Adrenal gland (tissue), 12 donors: ENCODE data around the gene TADA3. TPM values are rescaled to one million over a fixed set of nuclear protein-coding genes. Genes with fewer than 3 reads are reported as not detected.

Experiments
- DNase-seq, 7 donors: peaks; one replicate each; pipeline ENCODE4 v3.0.0-alpha.2; 2019 to 2020
- H3K27ac ChIP-seq, 5 donors: fragments of 200-600 bp; sonication (generic) in 4 of 5; 1 replicate in 3 of 5; 2 replicates in 2 of 5; pipeline versions ENCODE4 v1.5.1 to v1.8.0; 2016 to 2020; ENCODE audit warnings: mild to moderate bottlenecking in 1 of 5
- H3K27me3 ChIP-seq: fragments of 200-600 bp; 2 replicates; pipeline ENCODE4 v1.8.0; 2021
- H3K36me3 ChIP-seq, 2 donors: fragments of 200-600 bp; replicated peaks in 1 of 2; 1 replicate in 1 of 2; 2 replicates in 1 of 2; pipeline versions ENCODE4 v1.5.1 to v1.8.0; 2018 to 2022
- H3K4me1 ChIP-seq, 2 donors: fragments of 200-600 bp; replicated peaks in 1 of 2; 1 replicate in 1 of 2; 2 replicates in 1 of 2; pipeline versions ENCODE4 v1.5.1 to v1.8.0; 2018 to 2021
- H3K4me3 ChIP-seq, 4 donors: fragments of 200-600 bp; sonication (generic) in 3 of 4; one replicate each; pipeline ENCODE4 v1.5.1; 2016 to 2018
- H3K9me3 ChIP-seq, 3 donors: fragments of 200-600 bp; sonication (generic) in 1 of 3; replicated peaks in 1 of 3; 1 replicate in 2 of 3; 2 replicates in 1 of 3; pipeline versions ENCODE4 v1.5.1 to v1.8.0; 2016 to 2021
- POLR2A ChIP-seq, 2 donors: fragments of 450-650 bp; IDR thresholded peaks; one replicate each; pipeline ENCODE4 v1.6.1; 2017; ENCODE audit warnings: antibody characterized with exemption in 2 of 2, mild to moderate bottlenecking in 2 of 2, moderate library complexity in 1 of 2
- WGBS, 4 donors: extraction: QIAGEN DNeasy Blood & Tissue Kit in 2 of 4; methylation state at CpG; one replicate each; pipeline versions ENCODE4 v1.1.5 to v1.1.7; 2013 to 2017; 5-methylcytosine and 5-hydroxymethylcytosine counted together
- intact Hi-C, 2 donors: fragments of 100-400 bp; cut with DNase I; formaldehyde crosslinking; loops; one replicate each; pipeline versions ENCODE4 v1.14.1 to v1.15.0; 2022 to 2023
- polyA plus RNA-seq, 3 donors: library from polyadenylated mRNA; stranded (reverse); fragments of 200-250 nt in 2 of 3; fragments of 350-450 nt in 1 of 3; fragmentation: Illumina TruSeq in 1 of 3; extraction: RNeasy Lipid Tissue Mini Kit (QIAGEN cat#74804) in 1 of 3; gene quantifications; one replicate each; pipeline ENCODE4 v1.2.3, GENCODE V29; 2013 to 2014
- total RNA-seq, 9 donors: library from RNA; depleted of rRNA in 4 of 9; stranded (reverse); fragments of >200 nt in 4 of 9; fragments of 120-200 nt in 1 of 9; fragmentation: NEBNext Ultra II Directional in 1 of 9; extraction: Animal tissue kit (Norgen Biotek cat#: 25700) in 1 of 9; gene quantifications; one replicate each; pipeline versions ENCODE4 v1.1.0 to v1.2.4, GENCODE V29; 2013 to 2023
- TF ChIP-seq, protein P1 (sequence below), 6 experiments: fragments of 450-650 bp in 4 of 6; fragments of 200-600 bp in 2 of 6; sonication (generic) in 1 of 6; IDR thresholded peaks; 1 replicate in 5 of 6; 2 replicates in 1 of 6; pipeline versions ENCODE4 v1.5.1 to v1.8.0; 2016 to 2021; ENCODE audit warnings: antibody characterized with exemption in 6 of 6, mild to moderate bottlenecking in 2 of 6, moderate library complexity in 1 of 6
- donor health status: healthy with polysubstance abuse.
- donor health status: Bipolar disorder and iron deficiency.
- donor health status: DM: yes; HTN: yes; CAD: no.
- donor health status: DM: no; HTN: no; CAD: no.
- donor health status: DM: no; HTN: no; CAD: no.
- donor health status: DM: yes; HTN: yes; CAD: no.

TADA3 gene
- total and polyA plus RNA-seq, 12 donors: 49.7 to 148 (median 115) TPM

DNA sequence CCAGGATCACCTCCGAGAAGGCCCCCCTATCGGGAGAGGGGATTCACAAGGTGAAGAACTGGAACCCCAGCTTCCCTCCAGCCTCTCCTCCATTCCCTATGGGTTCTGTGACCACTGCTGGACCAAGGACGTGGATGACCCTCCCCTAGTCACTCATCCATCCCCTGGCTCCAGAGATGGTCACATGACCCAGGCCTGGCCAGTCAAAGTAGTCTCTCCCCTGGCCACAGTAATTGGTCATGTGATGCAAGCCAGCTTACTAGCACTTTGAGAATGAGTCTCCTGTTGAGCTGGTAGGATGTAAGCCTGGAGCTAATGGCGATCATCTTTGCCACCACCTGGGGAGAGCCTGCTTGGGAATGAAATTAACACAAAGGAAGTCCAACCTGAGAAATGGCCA, 26.4 kb downstream of the TADA3 start:
- Histone ChIP-seq H3K27ac (peak overlapping the region in 1 of 5 donors; percentile 11), H3K9me3 (no peaks in the 10 kb centered on the region), H3K4me3 (no peak overlapping the region), H3K27me3 (no peaks in the 10 kb centered on the region), H3K4me1 (peaks cover 30 to 42% of the 10 kb centered on the region in 2 donors), H3K36me3 (peaks cover 0 to 43% of the 10 kb centered on the region in 2 donors)
- 82 to 88% (median 86%) methylated on average over 4 of the region's 4 CpGs for WGBS, 4 donors
- intact Hi-C loops: no loop called here
- TF ChIP-seq, protein P1, sequence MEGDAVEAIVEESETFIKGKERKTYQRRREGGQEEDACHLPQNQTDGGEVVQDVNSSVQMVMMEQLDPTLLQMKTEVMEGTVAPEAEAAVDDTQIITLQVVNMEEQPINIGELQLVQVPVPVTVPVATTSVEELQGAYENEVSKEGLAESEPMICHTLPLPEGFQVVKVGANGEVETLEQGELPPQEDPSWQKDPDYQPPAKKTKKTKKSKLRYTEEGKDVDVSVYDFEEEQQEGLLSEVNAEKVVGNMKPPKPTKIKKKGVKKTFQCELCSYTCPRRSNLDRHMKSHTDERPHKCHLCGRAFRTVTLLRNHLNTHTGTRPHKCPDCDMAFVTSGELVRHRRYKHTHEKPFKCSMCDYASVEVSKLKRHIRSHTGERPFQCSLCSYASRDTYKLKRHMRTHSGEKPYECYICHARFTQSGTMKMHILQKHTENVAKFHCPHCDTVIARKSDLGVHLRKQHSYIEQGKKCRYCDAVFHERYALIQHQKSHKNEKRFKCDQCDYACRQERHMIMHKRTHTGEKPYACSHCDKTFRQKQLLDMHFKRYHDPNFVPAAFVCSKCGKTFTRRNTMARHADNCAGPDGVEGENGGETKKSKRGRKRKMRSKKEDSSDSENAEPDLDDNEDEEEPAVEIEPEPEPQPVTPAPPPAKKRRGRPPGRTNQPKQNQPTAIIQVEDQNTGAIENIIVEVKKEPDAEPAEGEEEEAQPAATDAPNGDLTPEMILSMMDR (IDR thresholded peaks at IDR 0.05): no peak
- TF ChIP-seq POLR2A (IDR thresholded peaks at IDR 0.05): no peak
- DNase-seq: no peak

DNA sequence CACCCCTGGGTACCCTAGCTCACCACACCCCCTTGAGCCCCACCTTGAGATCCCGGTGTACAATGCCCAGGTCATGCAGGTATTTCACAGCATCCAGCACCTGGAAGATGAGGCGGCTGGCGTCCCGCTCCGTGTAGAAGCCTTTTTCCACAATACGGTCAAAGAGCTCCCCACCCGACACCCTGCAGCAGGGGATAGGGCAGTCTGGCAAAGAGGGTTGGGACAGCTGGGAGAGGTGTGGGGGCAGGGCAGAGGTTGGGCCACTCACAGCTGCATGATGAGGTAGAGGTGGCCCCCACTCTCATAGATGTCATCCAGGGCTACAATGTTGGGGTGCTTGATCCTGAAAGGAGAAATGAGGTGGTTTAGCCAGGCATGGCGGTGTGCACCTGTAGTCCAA, 29.4 kb downstream of the TADA3 start:
- intact Hi-C loops: no loop called here
- TF ChIP-seq, protein P1 (IDR thresholded peaks at IDR 0.05): no peak
- no peak for TF ChIP-seq POLR2A (IDR thresholded peaks at IDR 0.05)
- H3K4me3 ChIP-seq: no peak overlapping the region
- no peak for DNase-seq
- peaks cover 0 to 67% of the 10 kb centered on the region in 2 donors for H3K36me3 ChIP-seq
- no peaks in the 10 kb centered on the region for H3K9me3 ChIP-seq
- H3K27ac ChIP-seq: no peak overlapping the region
- H3K4me1 ChIP-seq: peaks cover 9 to 21% of the 10 kb centered on the region in 2 donors
- no peaks in the 10 kb centered on the region for H3K27me3 ChIP-seq
- WGBS, 4 donors: 85 to 98% (median 92%) methylated on average over 6 to 8 of the region's 8 CpGs

DNA sequence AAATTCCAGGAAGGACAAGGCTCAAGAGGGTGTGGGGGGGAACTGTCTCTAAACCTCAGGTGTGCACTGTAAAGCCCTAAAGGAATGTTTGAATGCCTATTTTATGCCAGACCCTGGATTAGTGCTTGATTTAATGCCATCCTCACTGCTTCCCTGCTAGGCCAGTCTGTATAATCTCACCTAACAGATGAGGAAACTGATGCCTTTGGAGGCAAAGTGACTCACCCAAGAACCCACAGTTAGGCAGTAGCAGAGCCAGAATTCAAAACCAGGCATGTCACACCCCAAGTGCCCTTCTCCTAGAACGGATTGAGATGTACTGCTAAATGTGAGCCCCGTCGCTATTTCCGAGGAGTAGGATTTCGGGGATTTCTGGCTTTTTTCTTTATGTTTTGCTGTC, 30.4 kb downstream of the TADA3 start:
- no peak for TF ChIP-seq POLR2A (IDR thresholded peaks at IDR 0.05)
- TF ChIP-seq, protein P1 (IDR thresholded peaks at IDR 0.05): no peak
- Histone ChIP-seq H3K27ac (no peak overlapping the region), H3K4me1 (peaks cover 4 to 11% of the 10 kb centered on the region in 2 donors), H3K4me3 (no peak overlapping the region), H3K9me3 (no peaks in the 10 kb centered on the region), H3K36me3 (peaks cover 0 to 77% of the 10 kb centered on the region in 2 donors), H3K27me3 (no peaks in the 10 kb centered on the region)
- intact Hi-C loops: no loop called here
- WGBS, 4 donors: 93 to 97% (median 96%) methylated on average over 5 of the region's 5 CpGs
- no peak for DNase-seq

DNA sequence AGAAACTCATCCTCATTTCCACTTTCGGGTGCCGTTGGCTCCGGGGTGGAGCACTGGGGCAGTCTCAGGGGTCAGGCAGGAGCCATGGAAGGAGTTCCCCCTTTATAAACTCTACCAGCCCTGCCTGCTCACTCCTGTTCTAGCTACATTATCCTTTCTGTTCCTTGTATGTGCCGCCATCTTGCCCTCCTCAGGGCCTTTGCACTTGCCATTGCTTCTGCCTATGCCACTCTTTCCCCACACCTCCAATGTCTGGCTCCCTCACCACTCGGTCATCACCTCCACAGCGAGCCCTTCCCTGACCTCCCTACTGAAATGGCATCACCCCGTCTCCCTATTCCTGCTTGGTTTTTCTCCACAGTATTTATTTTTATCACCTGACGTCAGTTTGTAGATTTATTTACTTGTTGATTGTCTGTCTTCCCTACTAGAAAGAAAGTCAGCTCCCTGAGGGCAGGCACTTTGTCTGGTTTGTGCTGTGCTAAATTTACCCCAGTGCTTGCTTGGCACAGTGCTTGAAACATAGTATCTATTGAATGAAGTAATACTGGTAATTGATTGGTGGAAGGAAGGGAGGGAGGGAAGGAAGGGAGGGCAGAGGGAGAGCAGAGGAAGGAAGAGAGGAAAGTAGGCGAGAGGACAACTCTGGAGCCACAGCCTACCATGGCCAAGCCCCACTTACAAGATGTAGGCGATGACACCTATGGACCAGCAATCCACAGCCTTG, 31.3 kb downstream of the TADA3 start:
- no peak overlapping the region for H3K27ac ChIP-seq
- H3K4me3 ChIP-seq: no peak overlapping the region
- DNase-seq: no peak
- H3K36me3 ChIP-seq: peaks cover 0 to 81% of the 10 kb centered on the region in 2 donors
- 94 to 95% (median 94%) methylated on average over 10 of the region's 10 CpGs for WGBS, 4 donors
- TF ChIP-seq, protein P1 (IDR thresholded peaks at IDR 0.05): no peak
- no peak for TF ChIP-seq POLR2A (IDR thresholded peaks at IDR 0.05)
- intact Hi-C loops: no loop called here
- no peaks in the 10 kb centered on the region for H3K27me3 ChIP-seq
- H3K9me3 ChIP-seq: no peaks in the 10 kb centered on the region
- peaks cover 0 to 2% of the 10 kb centered on the region in 2 donors for H3K4me1 ChIP-seq
